ENCODE data around the gene COL5A2.

COL5A2 gene

DNA sequence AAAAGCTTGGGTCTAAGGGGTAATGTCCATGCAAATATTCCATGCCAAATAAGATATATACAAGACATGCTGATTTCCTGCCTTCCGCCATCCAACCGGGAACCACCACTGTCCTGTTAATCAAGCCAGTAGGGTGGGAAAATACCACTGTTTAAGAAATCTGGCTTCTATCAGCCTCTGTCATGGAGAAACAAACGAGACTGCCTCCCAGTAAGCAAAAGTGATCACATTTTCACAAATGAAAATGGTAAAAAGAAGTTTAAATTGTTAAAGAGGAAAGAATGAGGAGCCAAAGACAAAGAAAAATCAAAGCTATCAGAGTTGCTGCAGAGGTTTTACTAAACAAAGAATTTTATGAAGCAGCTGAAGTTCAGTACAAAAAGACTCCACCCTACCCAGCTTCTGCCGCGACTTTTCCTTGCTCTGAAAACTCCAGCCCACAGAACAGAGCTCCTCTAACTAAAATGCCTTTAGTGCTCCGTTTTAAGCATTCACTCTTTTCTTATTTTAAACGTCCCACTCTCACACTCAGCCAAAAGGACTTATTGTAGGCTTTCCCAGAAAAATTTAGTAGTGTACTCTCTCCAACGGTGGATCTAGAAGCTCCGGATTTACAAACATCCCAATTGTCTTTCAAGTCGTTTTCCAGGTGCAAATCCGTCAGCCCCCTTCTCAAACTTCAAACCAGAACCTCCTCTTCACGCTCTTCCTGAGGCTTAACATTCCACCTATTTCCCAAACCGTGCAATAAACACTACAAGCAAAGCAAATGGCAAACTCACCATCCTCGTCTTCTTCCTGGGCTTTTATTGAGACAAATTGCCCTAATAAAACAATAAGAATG is 613 bp downstream of the COL5A2 start:
- DNase-seq (ENCODE audit: low read depth), result peak; percentile 47

DNA sequence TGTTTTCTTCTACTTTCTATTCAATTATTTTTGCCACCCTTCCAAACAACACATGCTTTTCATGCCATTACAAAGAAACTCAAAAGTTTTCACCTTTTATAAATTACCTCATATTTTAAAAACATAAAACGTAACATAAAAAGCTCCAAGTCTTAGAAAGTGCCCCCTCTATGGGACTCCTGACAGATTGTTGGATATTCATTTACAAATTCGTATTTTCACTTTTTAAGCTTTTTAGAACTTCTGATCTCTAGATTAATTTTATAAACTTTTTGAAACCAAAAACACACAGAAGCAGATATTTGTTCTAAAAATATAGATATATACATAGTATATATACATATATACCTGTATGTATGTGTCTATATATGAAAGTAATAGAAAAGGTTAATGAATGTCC is 1.5 kb downstream of the COL5A2 start:
- no peak for DNase-seq (ENCODE audit: low read depth)

DNA sequence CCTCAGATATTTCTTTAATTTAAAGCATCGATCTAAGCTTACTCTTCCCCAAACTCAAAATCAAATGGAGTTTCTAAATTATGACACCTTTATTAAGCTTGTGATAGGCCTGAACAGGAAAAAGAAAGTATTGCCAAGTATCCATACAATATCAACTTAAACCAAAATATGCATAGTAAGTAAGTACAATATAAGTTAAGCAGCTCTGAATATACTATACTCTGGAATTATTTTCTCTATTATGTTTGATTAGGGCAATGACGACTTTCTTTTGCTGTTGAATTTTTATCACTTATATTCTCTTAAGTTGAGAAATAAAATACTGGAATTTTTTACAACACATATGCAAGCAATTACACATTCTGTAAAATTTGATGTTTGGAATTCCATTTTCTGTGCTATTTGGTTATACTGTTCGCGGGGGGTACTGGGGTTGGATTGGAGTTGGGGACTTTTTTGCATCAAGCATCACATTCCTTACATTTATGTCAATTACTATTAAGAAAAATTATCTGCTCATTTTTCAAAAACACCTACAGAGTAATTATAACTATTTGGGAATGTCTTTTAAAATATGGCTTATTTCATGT is 2.2 kb downstream of the COL5A2 start:
- no peak for DNase-seq (ENCODE audit: low read depth)

DNA sequence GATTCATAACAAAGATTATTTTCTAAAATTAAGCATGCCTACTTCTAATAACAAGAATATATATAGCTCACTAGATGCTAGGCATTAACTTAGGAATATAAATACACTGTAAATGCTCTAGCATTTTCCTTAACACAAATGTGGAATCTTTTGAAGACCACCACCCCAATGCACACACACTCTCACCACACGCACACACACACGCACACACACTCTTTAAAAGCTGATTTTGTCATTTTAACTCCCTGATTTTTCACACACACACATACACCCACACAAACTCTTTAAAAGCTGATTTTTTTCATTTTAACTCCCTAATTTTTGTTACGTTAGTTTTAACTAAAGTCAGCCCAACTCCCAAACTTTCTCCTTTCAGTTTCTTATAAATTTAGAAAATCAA is 3.0 kb downstream of the COL5A2 start:
- DNase-seq (ENCODE audit: low read depth), result no peak

- DNase-seq (ENCODE audit: low read depth), result no peak
Measured at GRCh38 chr2:189175869-189176433, 3.6 kb downstream of the COL5A2 start.

DNA sequence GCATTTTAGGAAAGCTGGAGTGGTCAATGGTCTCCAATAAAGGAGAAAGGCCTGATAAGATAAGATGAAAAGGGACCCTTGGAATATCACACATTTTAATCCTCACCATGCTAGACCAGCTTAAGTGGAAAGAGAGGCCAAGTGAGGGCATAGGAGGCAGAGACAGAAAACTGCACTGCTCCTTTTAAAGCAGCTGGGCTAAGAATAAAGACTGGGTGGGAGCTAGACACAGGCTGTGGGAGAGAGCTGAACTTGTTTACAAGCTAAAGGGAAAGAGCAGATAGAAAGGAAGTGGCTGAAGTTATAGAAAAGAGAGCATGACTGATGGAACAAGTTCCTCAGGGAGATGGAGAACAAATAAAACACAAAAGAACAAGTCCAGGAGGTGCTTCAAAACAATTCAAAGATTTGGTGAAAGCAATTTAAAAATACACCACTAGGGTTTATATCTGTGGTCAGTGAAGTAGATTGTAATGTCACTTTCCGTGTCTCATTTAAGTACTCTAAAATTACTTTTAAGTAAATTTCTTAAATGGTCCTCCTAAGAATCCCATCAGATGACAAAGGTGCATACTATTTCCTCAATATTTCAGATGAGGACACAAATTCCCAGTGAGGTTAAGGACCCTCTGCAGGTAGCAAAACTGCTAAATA is 7.5 kb downstream of the COL5A2 start:
- DNase-seq (ENCODE audit: low read depth), result no peak

- no peak for DNase-seq (ENCODE audit: low read depth)
Measured at GRCh38 chr2:189168856-189169499, 10.6 kb downstream of the COL5A2 start.

DNA sequence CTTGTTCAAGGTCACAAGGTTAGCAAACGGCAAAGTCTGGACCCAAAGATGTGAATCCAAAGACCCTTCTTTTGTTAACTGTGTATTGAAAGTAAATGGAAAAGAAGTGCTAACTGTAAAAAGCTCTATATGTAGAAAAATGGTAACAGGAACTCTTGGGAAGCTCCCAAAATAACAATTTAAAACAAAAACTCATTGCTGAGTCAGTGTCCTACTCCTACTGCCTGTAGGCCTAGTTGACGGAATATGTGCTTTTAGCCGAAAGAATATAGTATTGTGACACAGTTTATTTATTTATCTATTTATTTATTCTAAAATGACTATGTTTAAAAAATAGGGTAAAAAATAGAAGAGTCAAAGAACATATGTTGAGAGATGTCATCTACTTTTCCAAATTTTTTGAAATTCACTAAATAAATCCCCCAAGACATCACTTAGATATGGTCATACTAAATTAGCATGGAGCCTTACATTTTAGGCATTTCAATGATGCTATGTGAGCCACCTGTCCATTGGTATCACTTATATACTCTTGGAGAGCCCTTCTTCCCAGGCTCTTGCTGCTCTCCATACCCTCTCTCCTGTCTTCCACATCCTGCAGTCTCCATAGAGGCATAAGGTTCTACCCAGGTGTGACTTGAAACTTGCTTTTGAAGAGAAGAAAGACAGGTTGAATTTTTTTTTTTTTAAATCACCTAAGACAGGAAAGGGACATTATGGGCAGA is 13.7 kb downstream of the COL5A2 start:
- no peak for DNase-seq (ENCODE audit: low read depth)

DNA sequence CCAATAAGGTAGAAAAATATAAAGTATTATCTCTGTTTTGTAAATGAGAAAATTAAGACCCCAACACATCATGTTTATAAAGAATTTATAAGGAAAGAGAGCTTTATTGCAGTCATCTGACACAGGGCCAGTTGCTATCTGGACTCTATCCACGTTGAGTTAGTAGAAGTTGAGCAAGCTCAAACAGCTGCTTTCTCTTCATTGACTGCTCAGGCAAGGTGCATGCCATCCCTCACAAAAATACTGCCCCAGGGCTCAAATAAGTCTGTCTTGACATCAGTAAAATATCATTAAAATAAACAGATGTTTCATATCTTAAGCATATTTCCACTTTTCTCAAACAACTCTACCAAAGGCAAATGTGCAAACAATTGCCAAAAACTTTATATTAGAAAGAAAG is 14.8 kb downstream of the COL5A2 start:
- peak; percentile 67 for DNase-seq (ENCODE audit: low read depth)

DNA sequence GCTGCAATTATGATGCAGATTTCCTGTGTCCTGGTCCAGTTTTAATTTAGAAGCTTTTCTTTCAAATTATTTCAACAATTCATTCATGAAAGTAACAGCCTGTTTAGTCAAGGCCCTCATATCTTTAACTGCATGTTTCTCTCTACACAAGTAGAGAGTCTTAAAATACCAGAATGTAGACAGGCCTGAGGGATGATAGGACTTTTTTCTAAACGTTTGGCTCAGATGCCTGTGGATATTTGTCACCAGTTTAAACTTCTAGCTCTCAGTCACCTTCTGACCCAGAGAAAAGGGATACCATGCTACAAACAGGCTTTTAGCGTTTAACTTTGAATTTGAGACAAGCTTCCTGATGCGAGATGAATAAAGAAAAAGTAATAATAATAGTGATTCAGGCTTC is 15.7 kb downstream of the COL5A2 start:
- DNase-seq (ENCODE audit: low read depth), result peak; percentile 54

- DNase-seq (ENCODE audit: low read depth), result no peak
Measured at GRCh38 chr2:189162566-189162965, 17.0 kb downstream of the COL5A2 start.

GRCh38 chr2:189161894-189162293 is 17.7 kb downstream of the COL5A2 start:
- no peak for DNase-seq (ENCODE audit: low read depth)

DNA sequence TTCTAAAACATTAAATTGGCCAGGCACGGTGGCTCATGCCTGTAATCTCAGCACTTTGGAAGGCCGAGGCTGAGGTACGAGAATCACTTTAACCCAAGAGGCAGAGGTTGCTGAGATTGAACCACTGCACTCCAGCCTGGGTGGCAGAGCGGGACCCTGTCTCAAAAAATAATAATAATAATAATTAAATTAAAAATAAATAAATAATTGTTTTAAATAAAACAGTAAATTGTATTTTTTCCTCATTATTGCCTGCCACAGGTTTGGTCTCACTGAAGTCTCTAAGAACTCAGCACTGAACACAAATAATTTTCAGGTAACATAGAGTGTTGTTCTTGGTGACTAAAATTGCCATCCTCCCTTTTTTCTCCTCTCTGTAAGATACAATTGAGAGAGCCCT is 19.8 kb downstream of the COL5A2 start:
- no peak for DNase-seq (ENCODE audit: low read depth)

DNA sequence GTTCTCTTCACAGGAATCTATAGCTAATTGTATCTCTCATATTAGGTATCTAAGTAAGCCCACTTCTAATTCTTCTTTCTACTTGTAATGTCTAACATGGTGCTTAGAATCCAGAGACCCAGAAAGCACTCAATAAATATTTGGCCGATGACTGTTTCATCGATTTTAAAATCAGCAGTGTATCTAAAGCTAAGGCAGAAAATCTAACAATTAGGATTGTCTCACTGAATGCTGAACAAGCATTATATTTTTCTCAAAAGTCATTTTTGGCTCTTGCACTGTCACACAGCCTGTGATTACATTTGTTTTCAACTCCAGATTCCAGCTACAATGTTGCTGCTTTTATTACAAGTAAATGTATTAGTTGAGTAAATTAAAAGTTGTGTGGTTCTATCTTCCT is 20.3 kb downstream of the COL5A2 start:
- DNase-seq (ENCODE audit: low read depth), result no peak

- no peak for DNase-seq (ENCODE audit: low read depth)
Measured at GRCh38 chr2:189157939-189158338, 21.6 kb downstream of the COL5A2 start.

DNA sequence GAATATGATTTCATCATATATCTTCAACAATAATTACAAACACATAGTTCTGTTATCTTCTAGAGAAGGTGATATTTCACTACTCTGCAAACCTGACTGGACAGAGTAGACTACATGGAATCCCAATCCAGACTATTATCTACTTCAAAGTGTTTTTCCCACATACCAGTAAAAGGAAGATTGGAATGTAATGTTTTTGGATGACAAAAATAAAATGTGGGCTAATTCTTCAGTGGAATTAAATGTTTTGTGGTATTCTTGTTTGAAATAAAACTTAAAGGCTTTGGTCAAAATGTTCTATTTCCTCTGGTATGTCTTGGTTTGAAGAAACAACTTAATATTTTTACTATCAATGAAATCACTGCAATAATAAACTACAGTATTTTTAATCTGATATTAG is 22.1 kb downstream of the COL5A2 start:
- no peak for DNase-seq (ENCODE audit: low read depth)

DNA sequence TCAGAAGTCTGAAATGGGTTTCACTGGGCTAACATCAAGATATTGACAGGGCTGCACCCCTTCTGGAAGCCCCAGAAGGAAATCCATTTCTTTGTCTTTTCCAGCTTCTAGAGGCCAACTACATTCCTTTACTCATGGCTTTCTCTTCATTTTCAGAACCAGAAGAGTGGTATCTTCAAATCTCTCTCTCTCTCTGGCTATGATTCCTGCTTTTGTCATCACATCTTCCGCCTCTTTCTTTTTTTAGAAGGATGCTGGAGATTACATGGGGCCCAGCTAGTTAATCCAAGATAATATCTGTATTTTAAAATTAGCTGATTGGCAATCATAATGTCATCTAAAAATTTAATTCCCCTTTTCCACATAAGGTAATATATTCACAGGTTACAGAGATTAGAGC is 23.8 kb downstream of the COL5A2 start:
- no peak for DNase-seq (ENCODE audit: low read depth)

GRCh38 chr2:189153619-189154018 is 25.9 kb downstream of the COL5A2 start:
- no peak for DNase-seq (ENCODE audit: low read depth)

- DNase-seq (ENCODE audit: low read depth), result no peak
Measured at GRCh38 chr2:189152483-189152882, 27.1 kb downstream of the COL5A2 start.

DNA sequence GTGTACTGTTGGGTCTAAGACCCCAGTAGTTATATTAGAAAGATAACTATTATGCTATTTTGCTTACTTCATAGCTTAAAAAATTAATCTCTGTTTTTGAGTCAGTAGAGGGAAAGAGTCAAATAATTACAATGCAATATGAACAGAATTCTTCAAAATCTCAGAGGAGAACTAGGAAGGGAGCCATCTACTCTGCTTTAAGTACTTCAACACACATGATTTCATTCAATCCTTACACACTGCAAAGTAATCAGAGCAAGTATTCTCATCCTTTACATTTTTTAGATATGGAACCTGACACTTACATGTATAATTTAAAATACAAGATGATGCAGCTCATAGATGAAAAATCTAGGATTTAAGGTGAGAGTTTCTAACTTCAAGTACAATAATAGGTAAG is 27.7 kb downstream of the COL5A2 start:
- no peak for DNase-seq (ENCODE audit: low read depth)

- peak; percentile 87 for DNase-seq (ENCODE audit: low read depth)
Measured at GRCh38 chr2:189150033-189150432, 29.5 kb downstream of the COL5A2 start.

DNA sequence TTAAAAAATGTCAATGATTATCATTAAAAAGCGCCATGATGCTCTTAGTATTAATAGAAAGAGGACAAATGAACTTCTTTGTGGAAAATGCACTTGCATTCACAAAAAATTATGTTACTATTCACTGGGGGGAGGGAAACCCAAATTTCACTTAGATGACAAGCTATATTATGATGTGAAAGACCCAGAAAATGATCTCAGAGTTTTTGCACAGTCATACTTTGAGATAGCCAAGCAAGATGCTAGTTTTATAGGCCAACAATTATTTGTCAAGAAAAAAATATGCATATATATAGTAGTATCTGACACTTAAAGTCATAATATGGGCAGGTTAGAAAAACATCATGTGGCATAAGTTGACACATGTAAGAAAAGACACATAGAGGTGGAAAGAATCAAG is 31.6 kb downstream of the COL5A2 start:
- DNase-seq (ENCODE audit: low read depth), result no peak

All from GM04504 (cell line).